Measurements from ENCODE around the gene PBX1. TPM values are rescaled to one million over a fixed set of nuclear protein-coding genes. Genes with fewer than 3 reads are reported as not detected.

The PBX1 gene
- total RNA-seq, 6 donors from 2014 or later, result 17.8 to 59.6 (median 38.3) TPM

DNA sequence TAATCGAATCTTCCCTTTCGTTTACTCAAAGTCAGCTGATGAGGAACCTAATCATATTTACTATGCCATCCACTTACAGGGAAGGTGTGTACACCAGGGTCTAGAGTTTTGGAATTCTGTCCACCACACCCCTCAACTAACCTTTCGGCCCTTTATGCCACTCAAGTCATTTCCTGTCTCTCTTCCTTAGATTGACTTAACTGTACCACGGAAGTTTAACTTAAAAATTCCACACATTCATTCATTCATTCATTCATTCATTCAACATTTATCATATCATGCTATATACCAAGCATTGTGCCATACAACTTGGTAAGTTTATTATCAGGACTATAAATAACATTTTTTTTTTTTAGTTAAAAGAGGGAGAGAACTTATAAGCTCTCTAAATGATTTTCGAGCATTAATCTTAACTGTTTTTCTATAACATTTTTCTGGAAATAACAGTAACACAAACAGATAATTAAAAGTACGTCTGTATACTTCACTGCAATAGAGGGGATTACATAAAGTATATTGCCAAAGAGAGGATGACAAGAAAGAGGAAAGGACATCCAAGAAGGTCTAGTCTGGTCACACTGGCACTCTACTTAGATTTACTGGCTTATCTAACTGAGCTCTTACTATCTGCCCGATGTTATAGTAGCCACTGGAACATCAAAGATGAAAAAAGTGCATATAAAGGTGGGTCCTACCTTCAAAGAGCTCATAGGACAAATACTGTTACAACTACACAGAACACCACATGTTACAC, 243.7 kb downstream of the PBX1 start:
- no peak overlapping the region for H3K4me3 ChIP-seq
- ATAC-seq (ENCODE audit: low FRiP score in 2 of 2) (no peak), DNase-seq (no peak)
- no peak for TF ChIP-seq POLR2AphosphoS5 (IDR thresholded peaks at IDR 0.05)
- 63 to 66% methylated on average over 7 of the region's 7 CpGs for WGBS, 2 donors
- H3K9me3 ChIP-seq, result no peaks in the 10 kb centered on the region
- peak overlapping the region; percentile 16 to 67 (median 44) for H3K27ac ChIP-seq
- peaks cover 0 to 14% (median 4%) of the 10 kb centered on the region in 4 donors for H3K36me3 ChIP-seq
- peaks cover 6 to 14% (median 9%) of the 10 kb centered on the region in 4 donors for H3K4me1 ChIP-seq
- no peaks in the 10 kb centered on the region for H3K27me3 ChIP-seq

DNA sequence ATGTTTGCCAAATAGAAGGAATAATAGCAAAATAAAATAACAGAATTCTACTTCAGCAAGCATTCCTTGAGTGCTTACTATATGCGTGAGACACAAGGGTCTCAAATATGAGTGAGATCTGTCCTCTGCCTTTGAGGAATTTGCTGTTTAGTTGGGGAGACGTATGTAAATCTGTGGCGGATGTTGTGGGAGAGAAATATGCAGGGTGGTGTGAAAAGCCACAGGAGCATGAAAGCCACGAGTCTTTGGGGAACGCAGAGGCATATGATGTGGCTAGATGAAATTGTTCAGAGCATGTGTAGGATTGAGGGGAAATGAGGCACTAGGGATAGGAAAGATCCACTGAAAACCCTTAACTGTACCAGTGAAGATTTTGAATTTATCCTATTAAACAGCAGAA, 244.4 kb downstream of the PBX1 start:
- Histone ChIP-seq H3K9me3 (no peaks in the 10 kb centered on the region), H3K4me1 (peaks cover 6 to 14% (median 9%) of the 10 kb centered on the region in 4 donors), H3K27me3 (no peaks in the 10 kb centered on the region), H3K4me3 (no peak overlapping the region), H3K27ac (no peak overlapping the region), H3K36me3 (peaks cover 0 to 14% (median 4%) of the 10 kb centered on the region in 4 donors)
- ATAC-seq (ENCODE audit: low FRiP score in 2 of 2) (no peak), DNase-seq (no peak)
- no peak for TF ChIP-seq POLR2AphosphoS5 (IDR thresholded peaks at IDR 0.05)
- no peak for TF ChIP-seq CTCF (IDR thresholded peaks at IDR 0.05)
- no peak for TF ChIP-seq POLR2A (IDR thresholded peaks at IDR 0.05)
- no peak for TF ChIP-seq EP300 (IDR thresholded peaks at IDR 0.05)
- 84 to 88% methylated on average over 5 of the region's 5 CpGs for WGBS, 2 donors

DNA sequence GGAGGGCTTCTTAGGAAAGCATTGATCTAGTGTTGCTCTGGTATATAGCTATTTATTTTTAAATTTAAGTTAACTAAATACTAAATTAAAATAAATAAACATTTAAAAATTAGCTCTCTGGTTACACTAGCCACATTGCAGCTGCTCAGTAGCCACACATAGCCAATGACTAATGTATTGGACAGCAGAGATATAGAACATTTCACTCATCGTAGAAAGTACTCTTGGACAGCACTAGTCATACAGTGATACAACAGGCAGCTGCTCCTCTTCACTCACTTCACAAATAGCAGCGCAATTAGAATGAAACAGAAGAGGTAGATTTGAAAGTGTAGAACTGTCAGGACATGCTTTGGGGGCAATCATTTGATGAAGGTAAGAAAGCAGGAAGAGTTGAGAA, 245.4 kb downstream of the PBX1 start:
- DNase-seq (no peak), ATAC-seq (ENCODE audit: low FRiP score in 2 of 2) (no peak)
- peaks cover 0 to 17% (median 5%) of the 10 kb centered on the region in 4 donors for H3K36me3 ChIP-seq

DNA sequence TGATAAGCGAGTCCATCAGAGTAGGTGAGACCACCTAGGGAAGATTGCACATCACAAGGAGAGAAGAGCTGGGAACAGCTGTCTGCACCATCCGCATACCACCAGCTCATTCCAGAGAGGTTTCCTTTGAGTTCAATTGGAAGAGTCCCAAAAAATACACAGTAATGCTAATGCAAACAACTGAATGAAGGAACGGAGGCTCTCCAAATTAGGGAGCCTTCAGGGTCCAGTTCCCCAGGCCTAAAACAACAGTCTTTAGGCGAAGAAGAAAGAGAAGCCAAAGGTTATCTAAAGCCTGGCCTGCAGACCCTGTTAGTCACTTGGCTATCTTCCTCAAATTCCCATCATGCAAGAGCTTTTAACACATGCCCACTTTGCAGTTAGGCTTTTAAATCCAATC, 246.4 kb downstream of the PBX1 start:
- ATAC-seq (ENCODE audit: low FRiP score in 2 of 2), result no peak
- Histone ChIP-seq H3K4me3 (no peak overlapping the region), H3K4me1 (peaks cover 6 to 14% (median 9%) of the 10 kb centered on the region in 4 donors), H3K27ac (no peak overlapping the region), H3K27me3 (no peaks in the 10 kb centered on the region), H3K36me3 (peaks cover 0 to 8% (median 2%) of the 10 kb centered on the region in 4 donors), H3K9me3 (no peaks in the 10 kb centered on the region)
- no peak for TF ChIP-seq POLR2AphosphoS5 (IDR thresholded peaks at IDR 0.05)
- no peak for TF ChIP-seq CTCF (IDR thresholded peaks at IDR 0.05)
- no peak for DNase-seq
- 78 to 87% methylated on average over 4 of the region's 4 CpGs for WGBS, 2 donors

More for the DNA sequence above, 245.4 kb downstream of the PBX1 start:
- Histone ChIP-seq H3K4me3 (no peak overlapping the region), H3K4me1 (peaks cover 6 to 14% (median 9%) of the 10 kb centered on the region in 4 donors), H3K9me3 (no peaks in the 10 kb centered on the region), H3K27me3 (no peaks in the 10 kb centered on the region), H3K27ac (no peak overlapping the region)
- WGBS, 2 donors, result 85 to 93% methylated on average over 2 of the region's 2 CpGs
- TF ChIP-seq EP300 (IDR thresholded peaks at IDR 0.05), result no peak
- TF ChIP-seq POLR2A (IDR thresholded peaks at IDR 0.05), result no peak
- TF ChIP-seq POLR2AphosphoS5 (IDR thresholded peaks at IDR 0.05), result no peak
- TF ChIP-seq CTCF (IDR thresholded peaks at IDR 0.05), result no peak

- H3K4me3 ChIP-seq, result no peak overlapping the region
- 89 to 92% methylated on average over 6 of the region's 6 CpGs for WGBS, 2 donors
- H3K36me3 ChIP-seq, result peaks cover 0 to 8% (median 2%) of the 10 kb centered on the region in 4 donors
- H3K9me3 ChIP-seq, result no peaks in the 10 kb centered on the region
- DNase-seq (no peak), ATAC-seq (ENCODE audit: low FRiP score in 2 of 2) (no peak)
- H3K27ac ChIP-seq, result no peak overlapping the region
- no peaks in the 10 kb centered on the region for H3K27me3 ChIP-seq
- peaks cover 6 to 14% (median 9%) of the 10 kb centered on the region in 4 donors for H3K4me1 ChIP-seq
- no peak for TF ChIP-seq EP300 (IDR thresholded peaks at IDR 0.05)
- TF ChIP-seq CTCF (IDR thresholded peaks at IDR 0.05), result no peak
- no peak for TF ChIP-seq POLR2A (IDR thresholded peaks at IDR 0.05)
- no peak for TF ChIP-seq POLR2AphosphoS5 (IDR thresholded peaks at IDR 0.05)
Observed at GRCh38 chr1:164806531-164806930, 247.5 kb downstream of the PBX1 start.
